B cell (primary cell): ENCODE measurements around the gene MEGF11. TPM values are rescaled to one million over a fixed set of nuclear protein-coding genes. Genes with fewer than 3 reads are reported as not detected.

Experiments used
- ATAC-seq: fragments of 200-7000 bp; cut with Tn5 transposase; one replicate; pipeline ENCODE4 v1.10.0; 2021; ENCODE audit warnings: low read depth, mild to moderate bottlenecking, moderate number of reproducible peaks, moderate library complexity
- CTCF ChIA-PET: fragments of 350-600 bp; sonication (Branson Sonifier 250); formaldehyde crosslinking; loops from one replicate; lab custom pipeline; 2021; ENCODE audit warnings: antibody characterized with exemption, inconsistent platforms; lab: Charles Lee
- POLR2A ChIA-PET: fragments of 350-600 bp; sonication (Branson Sonifier 250); formaldehyde crosslinking; loops from one replicate; lab custom pipeline; 2021; ENCODE audit warnings: antibody characterized with exemption; lab: Charles Lee
- DNase-seq: peaks from one replicate; pipeline ENCODE4 v3.0.0; 2013
- H2AFZ ChIP-seq: 2 replicates; pipeline ENCODE4 v1.6.1; 2012; ENCODE audit warnings: mild to moderate bottlenecking, low read depth, low read length; ENCODE audit not compliant: insufficient read depth, poor library complexity, severe bottlenecking
- H3K27ac ChIP-seq, 2 donors: 1 replicate in 1 of 2; 2 replicates in 1 of 2; pipeline ENCODE4 v1.5.1; 2012 to 2013; ENCODE audit warnings: low read length in 2 of 2, mild to moderate bottlenecking in 2 of 2, moderate library complexity in 1 of 2
- H3K27me3 ChIP-seq, 4 experiments: fragments of 200-600 bp in 1 of 4; sonication (generic) in 1 of 4; replicated peaks in 1 of 4; 1 replicate in 2 of 4; 2 replicates in 2 of 4; pipeline versions ENCODE4 v1.6.1 to v1.7.0; 2013 to 2016; ENCODE audit warnings: low read length in 3 of 4, mild to moderate bottlenecking in 2 of 4, mixed read lengths in 1 of 4, moderate library complexity in 1 of 4; ENCODE audit not compliant: insufficient read depth in 4 of 4, control insufficient read depth in 3 of 4; ENCODE audit errors: control extremely low read depth in 1 of 4
- H3K36me3 ChIP-seq, 2 experiments: replicated peaks in 1 of 2; 1 replicate in 1 of 2; 2 replicates in 1 of 2; pipeline versions ENCODE4 v1.6.1 to v1.7.1; 2013; ENCODE audit warnings: low read length in 1 of 2; ENCODE audit not compliant: insufficient read depth in 2 of 2, control insufficient read depth in 1 of 2; ENCODE audit errors: control extremely low read depth in 1 of 2, extremely low read depth in 1 of 2
- H3K4me1 ChIP-seq, 2 donors: fragments of 200-600 bp in 1 of 2; sonication (generic) in 1 of 2; 1 replicate in 1 of 2; 2 replicates in 1 of 2; pipeline versions ENCODE4 v1.5.1 to v1.6.1; 2013 to 2017; ENCODE audit warnings: low read length in 2 of 2; ENCODE audit not compliant: control insufficient read depth in 2 of 2, insufficient read depth in 2 of 2
- H3K4me2 ChIP-seq: replicated peaks from 2 replicates; pipeline ENCODE3; 2012; ENCODE audit warnings: mild to moderate bottlenecking, low read depth, low read length; ENCODE audit not compliant: poor library complexity, severe bottlenecking
- H3K4me3 ChIP-seq, 5 experiments: fragments of 200-600 bp in 1 of 5; sonication (generic) in 1 of 5; 1 replicate in 3 of 5; 2 replicates in 2 of 5; pipeline versions ENCODE4 v1.5.1 to v1.7.0; 2011 to 2016; ENCODE audit warnings: low read length in 4 of 5, mild to moderate bottlenecking in 4 of 5, low read depth in 2 of 5, control low read depth in 1 of 5, moderate library complexity in 1 of 5; ENCODE audit not compliant: insufficient read depth in 1 of 5; ENCODE audit errors: control extremely low read depth in 1 of 5, extremely low read depth in 1 of 5
- H3K79me2 ChIP-seq: fragments of 200-600 bp; sonication (generic); one replicate; pipeline ENCODE4 v1.6.0; 2016; ENCODE audit warnings: low read length; ENCODE audit not compliant: control insufficient read depth, insufficient read depth
- H3K9ac ChIP-seq: fragments of 200-600 bp; sonication (generic); 2 replicates; pipeline ENCODE4 v1.6.1; 2017; ENCODE audit warnings: mild to moderate bottlenecking, low read length, moderate library complexity
- H3K9me3 ChIP-seq, 3 donors: one replicate each; pipeline versions ENCODE4 v1.6.1 to v1.7.1; 2013; ENCODE audit warnings: low read length in 2 of 3; ENCODE audit not compliant: control insufficient read depth in 2 of 3, insufficient read depth in 1 of 3; ENCODE audit errors: control extremely low read depth in 1 of 3
- H4K20me1 ChIP-seq: 2 replicates; pipeline ENCODE4 v1.6.0; 2012; ENCODE audit warnings: mild to moderate bottlenecking, low read length; ENCODE audit not compliant: insufficient read depth, control insufficient read depth, poor library complexity, severe bottlenecking
- H3K27ac Mint-ChIP-seq: one replicate; pipeline ENCODE4 v1.8.0; 2021; ENCODE audit warnings: mixed read lengths
- H3K27me3 Mint-ChIP-seq: one replicate; pipeline ENCODE4 v1.8.0; 2021; ENCODE audit warnings: mixed read lengths
- H3K4me1 Mint-ChIP-seq: one replicate; pipeline ENCODE4 v1.8.0; 2021; ENCODE audit warnings: mixed read lengths
- H3K4me3 Mint-ChIP-seq: one replicate; pipeline ENCODE4 v1.8.0; 2021; ENCODE audit warnings: mixed read lengths
- H3K9me3 Mint-ChIP-seq: one replicate; pipeline ENCODE4 v1.8.0; 2022; ENCODE audit warnings: mixed read lengths; ENCODE audit not compliant: insufficient read depth
- CTCF ChIP-seq: fragments of 200-600 bp; IDR thresholded peaks from one replicate; pipeline ENCODE4 v1.8.0; 2022; ENCODE audit warnings: antibody characterized with exemption, mild to moderate bottlenecking
- EZH2 ChIP-seq: IDR thresholded peaks from 2 replicates; pipeline ENCODE4 v1.6.1; 2012; ENCODE audit warnings: borderline replicate concordance, low read depth, mild to moderate bottlenecking, moderate library complexity, low read length; ENCODE audit not compliant: insufficient read depth, poor library complexity, severe bottlenecking
- WGBS: methylation state at CpG from one replicate; pipeline ENCODE4 v1.1.5; 2013; ENCODE audit warnings: missing lambda C conversion rate; ENCODE audit not compliant: insufficient coverage; 5-methylcytosine and 5-hydroxymethylcytosine counted together
- intact Hi-C: fragments of 100-400 bp; cut with micrococcal nuclease; formaldehyde crosslinking; loops from one replicate; pipeline ENCODE4 v1.10.0; 2022
- polyA plus RNA-seq: library from polyadenylated mRNA; depleted of rRNA; stranded (reverse); fragments of >200 nt; gene quantifications from 2 replicates; pipeline ENCODE4 v1.2.3, GENCODE V29; 2012
- total RNA-seq, 2 donors: library from RNA; stranded (reverse); fragments of 120-200 nt in 1 of 2; gene quantifications; 1 replicate in 1 of 2; 2 replicates in 1 of 2; pipeline versions ENCODE4 v1.2.3 to v1.2.4, GENCODE V29; 2013 to 2022

MEGF11 gene
- total and polyA plus RNA-seq, 2 donors (not counting 1 experiment from before 2014, with no cell fraction given): 0.04 to 0.34 TPM

GRCh38 chr15:66164788-66165187 lies 88.8 kb downstream of the MEGF11 start:
- CTCF ChIA-PET: no interaction called here
- Histone ChIP-seq H3K4me2 (no peak overlapping the region), H3K9me3 (no peaks in the 10 kb centered on the region), H3K27me3 (no peaks in the 10 kb centered on the region), H3K36me3 (no peaks in the 10 kb centered on the region), H3K9ac (no peak overlapping the region), H3K27ac (no peak overlapping the region), H2AFZ (no peak overlapping the region), H4K20me1 (no peaks in the 10 kb centered on the region), H3K79me2 (no peaks in the 10 kb centered on the region), H3K4me1 (peaks cover 0 to 3% of the 10 kb centered on the region in 2 donors), H3K4me3 (no peak overlapping the region)
- H3K27me3 Mint-ChIP-seq: peaks cover 7% of the 10 kb centered on the region
- no peak for DNase-seq
- H3K4me1 Mint-ChIP-seq: no peaks in the 10 kb centered on the region
- H3K27ac Mint-ChIP-seq: no peak overlapping the region
- WGBS: 85% methylated on average over 3 of the region's 4 CpGs
- no peak for ATAC-seq
- no peak overlapping the region for H3K4me3 Mint-ChIP-seq
- intact Hi-C loops: no loop called here
- H3K9me3 Mint-ChIP-seq: no peaks in the 10 kb centered on the region
- POLR2A ChIA-PET: interaction anchor here (0.6 kb wide), 1 partner anchor 9 kb away, joined by 3 read pairs; no protein-coding TSS in a partner anchor
- no peak for TF ChIP-seq CTCF
- no peak for TF ChIP-seq EZH2

GRCh38 chr15:66163553-66163952 lies 90.0 kb downstream of the MEGF11 start:
- H3K79me2 ChIP-seq: no peaks in the 10 kb centered on the region
- H3K36me3 ChIP-seq: no peaks in the 10 kb centered on the region
- peaks cover 7% of the 10 kb centered on the region for H3K27me3 Mint-ChIP-seq
- H3K9me3 Mint-ChIP-seq: no peaks in the 10 kb centered on the region
- H3K4me3 ChIP-seq: no peak overlapping the region
- H3K9me3 ChIP-seq: no peaks in the 10 kb centered on the region
- TF ChIP-seq CTCF: no peak
- no peak overlapping the region for H3K4me3 Mint-ChIP-seq
- CTCF ChIA-PET: no interaction called here
- intact Hi-C loops: no loop called here
- 98% methylated on average over 4 of the region's 9 CpGs for WGBS
- POLR2A ChIA-PET: no interaction called here
- ATAC-seq (no peak), DNase-seq (no peak)
- no peak overlapping the region for H3K27ac Mint-ChIP-seq
- H3K27me3 ChIP-seq: no peaks in the 10 kb centered on the region
- H3K4me1 Mint-ChIP-seq: no peaks in the 10 kb centered on the region
- peaks cover 0 to 3% of the 10 kb centered on the region in 2 donors for H3K4me1 ChIP-seq
- H4K20me1 ChIP-seq: no peaks in the 10 kb centered on the region
- H3K4me2 ChIP-seq: no peak overlapping the region
- H3K27ac ChIP-seq: no peak overlapping the region
- no peak overlapping the region for H3K9ac ChIP-seq
- no peak overlapping the region for H2AFZ ChIP-seq
